HK-2 (cell line): ENCODE measurements around the gene RPE.

ENCODE experiments used
- DNase-seq: peaks from one replicate; pipeline ENCODE4 v3.0.0-alpha.2; 2018; ENCODE audit not compliant: unreplicated experiment

RPE gene

DNA sequence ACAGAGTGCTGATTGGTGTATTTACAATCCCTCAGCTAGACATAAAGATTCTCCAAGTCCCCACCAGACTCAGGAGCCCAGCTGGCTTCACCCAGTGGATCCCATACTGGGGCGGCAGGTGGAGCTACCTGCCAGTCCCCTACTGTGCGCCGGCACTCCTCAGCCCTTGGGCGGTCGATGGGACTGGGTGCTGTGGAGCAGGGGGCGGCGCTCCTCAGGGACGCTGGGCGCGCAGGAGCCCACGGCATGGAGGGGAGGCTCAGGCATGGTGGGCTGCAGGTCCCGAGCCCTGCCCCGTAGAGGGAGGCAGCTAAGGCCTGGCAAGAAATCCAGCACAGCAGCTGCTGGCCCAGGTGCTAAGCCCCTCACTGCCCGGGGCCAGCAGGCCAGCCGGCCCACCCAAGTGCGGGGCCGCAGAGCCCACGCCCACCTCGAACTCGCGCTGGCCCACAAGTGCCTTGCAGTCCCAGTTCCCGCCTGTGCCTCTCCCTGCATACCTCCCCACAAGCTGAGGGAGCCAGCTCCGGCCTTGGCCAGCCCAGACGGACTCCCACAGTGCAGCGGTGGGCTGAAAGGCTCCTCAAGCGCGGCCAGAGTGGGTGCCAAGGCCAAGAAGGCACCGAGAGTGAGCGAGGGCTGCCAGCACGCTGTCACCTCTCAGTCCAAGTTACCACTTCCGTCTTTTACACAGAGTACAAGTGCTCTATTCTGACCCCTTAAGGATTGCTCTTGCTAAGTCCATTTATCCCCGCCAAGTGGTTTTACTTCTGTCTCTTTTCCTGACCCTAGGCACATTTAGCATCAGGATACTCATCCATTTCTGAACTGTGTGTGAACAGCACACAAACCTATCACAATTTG lies 1.7 kb upstream of the RPE start:
- no peak for DNase-seq

DNA sequence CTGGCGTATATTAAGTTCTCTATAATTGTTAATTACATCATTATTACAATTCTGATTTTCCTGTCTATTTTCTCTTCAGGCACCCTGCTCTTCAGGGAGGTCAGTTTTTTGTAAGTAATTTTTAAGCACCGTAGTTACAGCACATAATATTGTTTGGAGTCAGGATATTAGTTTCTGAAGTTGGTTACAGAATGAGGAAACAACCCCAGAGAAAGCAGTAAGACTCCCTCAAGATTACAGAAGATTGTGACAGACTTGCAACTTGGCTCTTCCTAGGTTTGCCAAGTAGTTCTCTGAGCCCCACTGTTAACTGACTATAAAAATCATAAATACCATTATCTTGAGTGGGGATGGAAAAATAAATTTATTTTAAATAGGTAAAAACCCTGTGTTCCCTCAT lies 921 bp downstream of the RPE start:
- DNase-seq: no peak

DNA sequence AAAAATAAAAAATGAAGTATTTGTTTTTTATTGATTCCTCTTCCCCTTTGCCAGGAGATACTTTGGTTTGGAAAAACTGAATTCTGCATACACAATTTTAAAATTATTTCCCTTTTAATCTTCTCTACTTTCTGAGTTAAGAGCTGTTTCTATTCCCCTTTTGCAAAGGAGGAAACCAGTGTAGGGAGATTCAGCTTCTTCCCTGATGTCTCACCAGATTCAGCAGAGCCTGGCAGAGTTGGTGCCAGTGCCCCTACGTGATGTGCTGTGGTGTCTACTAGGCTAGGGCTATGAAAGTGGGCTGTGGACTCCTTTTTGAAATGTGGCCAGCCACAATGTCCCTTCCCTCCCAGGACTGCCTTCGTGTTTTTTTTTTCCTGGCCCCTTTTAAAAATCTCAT lies 2.4 kb downstream of the RPE start:
- DNase-seq: no peak

DNA sequence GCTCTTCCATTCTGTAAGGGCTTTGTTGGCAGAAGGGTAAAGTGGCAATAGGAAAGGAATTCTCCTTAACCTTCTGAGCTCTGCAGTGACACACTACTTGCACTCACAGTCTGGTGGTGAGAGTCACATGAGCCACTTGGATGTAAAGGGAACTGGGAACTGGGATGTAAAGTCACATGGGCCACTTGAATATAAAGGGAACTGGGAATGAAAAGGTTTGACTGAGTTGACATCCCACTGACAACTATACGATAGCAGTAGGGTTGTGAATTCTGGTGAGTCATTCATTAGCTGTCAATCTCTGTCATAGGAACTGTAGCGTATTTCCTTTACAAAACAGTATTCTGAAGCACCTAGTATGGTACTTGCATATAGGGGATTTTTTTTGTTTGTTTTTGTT lies 5.5 kb downstream of the RPE start:
- DNase-seq: no peak

DNA sequence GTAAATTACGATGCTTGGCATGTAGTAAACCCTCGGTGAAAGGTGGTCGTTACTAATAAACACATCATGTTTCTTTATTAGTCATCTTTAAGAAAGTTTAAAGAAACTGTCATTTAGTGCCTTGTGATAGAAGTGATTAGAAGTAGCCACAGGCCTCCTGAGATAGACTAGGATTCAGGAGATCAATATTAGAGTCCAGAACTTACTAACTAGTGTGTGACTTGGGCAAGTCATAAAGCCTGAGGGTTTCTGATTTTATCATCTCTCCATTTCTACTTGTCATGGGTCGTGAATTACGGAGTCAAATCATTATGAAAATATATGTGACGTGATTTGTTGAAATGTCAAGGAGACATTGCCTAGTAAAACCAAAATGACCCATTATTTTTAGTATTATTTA lies 6.7 kb downstream of the RPE start:
- DNase-seq: no peak

DNA sequence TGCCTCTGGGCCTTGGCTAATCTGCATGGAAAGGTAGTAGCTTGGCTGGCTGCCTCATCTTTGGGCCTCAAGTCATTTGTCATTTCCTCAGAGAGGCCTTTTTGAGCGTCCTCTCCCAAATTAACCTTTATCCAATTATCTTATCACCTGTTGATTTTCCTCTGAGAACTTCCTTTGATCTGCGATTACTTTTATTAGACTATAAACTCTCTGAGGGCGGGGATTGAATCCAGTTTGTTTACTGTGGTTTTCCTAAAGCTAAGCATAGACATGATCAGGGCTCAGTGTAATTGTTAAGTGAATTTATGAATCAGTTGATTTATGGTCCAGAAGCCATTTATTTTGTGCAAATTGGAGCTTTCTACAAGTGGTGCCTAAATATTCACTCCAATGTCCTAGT lies 7.5 kb downstream of the RPE start:
- no peak for DNase-seq

DNA sequence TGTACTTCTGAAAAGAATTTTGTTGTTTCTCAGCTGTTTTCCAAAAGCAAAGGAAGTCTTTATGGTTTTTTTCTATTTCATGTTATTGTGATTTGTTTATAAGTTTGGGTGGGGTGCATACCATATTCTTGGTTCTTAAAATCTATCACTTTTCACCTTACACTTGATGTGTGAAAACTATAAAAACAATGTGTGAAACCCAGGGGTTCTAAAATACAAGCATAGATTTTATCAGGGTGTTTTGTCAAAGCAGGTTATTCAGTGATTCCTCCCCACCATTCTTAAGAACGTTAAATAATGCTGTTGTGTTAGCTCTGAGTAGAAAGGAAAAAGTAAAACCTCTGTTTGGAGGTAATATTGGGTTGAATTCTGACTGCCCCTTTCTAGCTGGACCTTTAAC lies 17.7 kb downstream of the RPE start:
- DNase-seq: no peak

DNA sequence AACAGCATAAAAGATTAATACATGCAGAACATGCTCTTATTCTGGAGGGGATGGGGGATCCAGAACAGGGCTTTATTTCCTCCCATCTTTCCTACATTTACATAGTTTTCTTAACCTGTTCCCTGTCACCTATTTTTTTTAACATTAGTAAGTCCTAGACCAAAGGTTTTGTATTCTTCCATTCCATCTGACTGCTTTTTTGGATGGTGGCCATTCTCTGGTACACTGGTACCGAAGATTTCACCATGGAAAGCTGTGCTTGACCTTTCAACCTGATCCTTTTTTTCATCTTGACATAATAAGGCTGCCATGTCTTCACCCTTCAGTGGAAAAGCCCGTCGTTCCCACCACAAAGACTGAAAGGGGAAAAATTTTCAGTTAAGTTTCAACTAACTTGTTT lies 20.4 kb downstream of the RPE start:
- no peak for DNase-seq

DNA sequence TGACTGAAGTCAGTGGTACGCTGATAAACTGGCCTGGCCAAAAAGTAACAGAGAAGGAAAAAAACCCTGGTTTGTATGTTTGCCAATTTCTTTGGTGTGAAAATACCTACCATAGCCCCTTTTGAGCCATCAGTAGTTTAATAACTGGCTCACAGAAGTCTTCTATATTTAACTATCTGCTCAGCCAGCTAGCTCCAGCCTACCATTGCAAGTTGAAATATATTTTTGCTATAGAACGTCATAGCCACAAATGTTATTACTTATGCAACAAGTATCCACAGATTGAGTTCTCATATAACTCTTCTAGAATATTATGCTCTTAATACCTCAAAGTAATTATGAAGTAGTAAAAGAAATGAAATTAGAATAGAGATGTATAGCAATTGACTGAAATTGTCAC lies 25.2 kb downstream of the RPE start:
- no peak for DNase-seq

DNA sequence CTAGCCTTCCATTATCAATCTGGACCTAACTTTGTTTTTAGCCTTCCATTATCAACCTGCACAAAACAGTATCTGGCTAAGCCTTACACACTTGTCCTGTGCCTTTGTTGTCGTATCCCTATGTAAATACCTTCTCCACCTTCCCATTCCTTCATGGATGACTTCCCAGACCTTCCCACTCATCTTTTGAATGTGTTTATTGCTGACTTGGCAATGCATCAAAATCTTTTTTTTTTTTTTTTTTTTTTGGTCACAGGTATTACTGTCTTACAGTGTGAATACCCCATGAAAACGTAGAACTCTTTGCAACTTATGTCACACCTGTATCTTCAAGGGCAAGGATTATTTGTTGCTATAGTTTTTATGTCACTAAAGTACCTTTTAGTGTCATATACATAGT lies 25.7 kb downstream of the RPE start:
- no peak for DNase-seq

DNA sequence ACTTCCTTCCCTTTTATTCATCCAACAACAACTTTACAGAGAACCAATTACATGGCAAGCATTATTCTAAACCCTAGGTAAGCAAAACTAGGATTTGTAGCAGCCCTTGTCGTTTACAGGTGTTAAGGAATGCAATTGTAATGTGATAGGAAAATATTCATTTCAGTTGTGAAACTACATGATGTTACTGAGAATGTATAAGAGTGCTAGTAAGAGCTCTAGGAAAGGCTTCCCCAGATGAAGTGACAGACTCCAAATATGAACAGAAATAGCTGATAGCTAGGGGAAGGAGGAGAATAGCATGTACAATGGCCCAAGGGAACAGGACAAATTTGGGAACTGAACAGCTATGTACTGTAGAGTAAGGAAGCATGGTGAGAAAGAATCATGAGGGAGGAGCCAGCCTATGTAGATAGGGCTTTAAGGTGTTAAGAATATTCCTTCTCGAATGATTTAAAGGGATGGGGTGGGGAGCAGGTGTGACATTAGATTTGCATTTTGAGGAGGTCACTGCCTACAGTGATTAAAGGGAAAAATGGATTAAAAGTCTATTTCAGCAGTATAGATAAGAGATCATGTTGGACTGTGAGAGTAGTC lies 31.7 kb downstream of the RPE start:
- no peak for DNase-seq

DNA sequence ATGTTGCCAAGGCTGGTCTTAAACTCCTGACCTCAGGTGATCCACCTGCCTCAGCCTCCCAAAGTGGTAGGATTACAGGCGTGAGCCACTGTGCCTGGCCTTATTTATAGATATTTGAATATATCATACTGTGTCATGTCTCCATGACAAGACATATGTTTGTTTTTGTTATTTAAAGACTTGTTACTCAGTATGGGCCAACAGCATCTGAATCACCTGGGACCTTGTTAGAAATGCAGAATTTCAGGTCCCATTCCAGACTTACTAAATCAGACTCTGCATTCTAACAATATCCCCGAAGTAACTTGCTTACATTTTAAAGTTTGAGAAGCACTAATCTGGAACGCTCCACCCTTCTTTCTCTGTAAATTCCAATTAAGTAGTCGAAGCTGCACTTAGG lies 33.2 kb downstream of the RPE start:
- no peak for DNase-seq

DNA sequence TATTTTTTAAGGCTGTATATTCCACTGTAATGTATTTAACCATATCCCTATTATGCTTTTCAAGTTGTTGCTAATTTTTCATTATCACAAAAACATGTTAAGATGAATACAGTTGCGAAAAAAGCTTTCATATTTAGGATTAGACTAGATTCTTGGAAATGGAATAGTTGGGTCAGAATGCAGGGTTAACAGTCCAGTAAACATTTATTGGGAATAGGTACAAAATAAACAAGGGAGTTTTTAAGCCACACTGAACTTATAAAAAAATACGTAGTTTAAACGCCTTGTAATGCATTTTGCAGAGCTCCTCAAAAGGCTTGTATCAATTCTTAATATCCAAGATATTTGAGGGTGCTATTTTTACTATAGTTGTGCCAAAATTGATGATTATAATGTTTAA lies 35.6 kb downstream of the RPE start:
- DNase-seq: no peak

DNA sequence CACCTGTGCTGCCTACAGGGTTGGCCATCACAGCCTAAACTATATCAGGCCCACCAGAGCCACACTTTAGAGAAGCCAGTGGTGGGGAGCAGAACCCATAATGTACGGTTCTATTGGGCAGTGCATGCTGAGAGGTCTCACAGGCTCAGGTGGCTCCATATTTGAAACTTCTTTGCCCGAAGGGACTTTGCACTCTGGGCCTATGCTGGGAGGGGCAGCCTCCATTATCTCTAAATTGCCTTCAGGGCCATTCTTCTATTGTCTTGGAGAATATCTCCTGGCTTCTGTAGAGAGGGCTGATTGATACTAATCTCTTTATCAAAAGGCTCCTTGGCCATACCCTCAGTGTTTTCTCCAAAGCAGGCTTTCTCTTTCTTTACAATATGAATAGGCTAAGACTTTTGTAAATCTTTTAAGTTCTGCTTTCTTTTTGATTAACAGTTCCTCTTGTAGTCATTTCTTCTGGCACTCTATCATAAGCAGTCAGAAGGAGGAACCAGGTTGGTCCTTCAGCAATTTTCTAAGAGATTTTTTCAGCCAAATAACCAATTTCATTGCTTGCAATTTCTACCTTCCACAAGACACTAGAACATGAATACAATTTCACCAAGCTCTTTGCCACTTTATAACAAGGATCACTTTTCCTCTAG lies 44.5 kb downstream of the RPE start:
- no peak for DNase-seq

DNA sequence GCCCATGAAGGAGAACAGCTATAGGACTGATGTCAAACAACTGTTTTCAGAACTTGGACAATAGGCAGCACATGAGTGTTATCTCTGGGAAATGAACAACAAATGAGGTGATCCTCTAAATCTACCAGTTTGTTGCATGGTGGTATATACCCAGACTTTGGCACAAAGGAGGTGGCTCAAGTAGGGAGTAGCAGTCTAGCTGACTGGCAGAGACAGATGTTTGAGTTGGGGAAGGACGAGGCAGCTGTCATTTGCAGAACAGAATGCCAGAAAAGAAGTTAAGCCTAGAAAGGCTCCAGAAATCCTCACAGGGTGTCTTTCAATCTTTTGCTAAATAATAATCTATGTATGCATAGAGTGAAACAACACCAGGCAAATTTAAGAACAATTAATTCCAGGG lies 47.4 kb downstream of the RPE start:
- DNase-seq: no peak

DNA sequence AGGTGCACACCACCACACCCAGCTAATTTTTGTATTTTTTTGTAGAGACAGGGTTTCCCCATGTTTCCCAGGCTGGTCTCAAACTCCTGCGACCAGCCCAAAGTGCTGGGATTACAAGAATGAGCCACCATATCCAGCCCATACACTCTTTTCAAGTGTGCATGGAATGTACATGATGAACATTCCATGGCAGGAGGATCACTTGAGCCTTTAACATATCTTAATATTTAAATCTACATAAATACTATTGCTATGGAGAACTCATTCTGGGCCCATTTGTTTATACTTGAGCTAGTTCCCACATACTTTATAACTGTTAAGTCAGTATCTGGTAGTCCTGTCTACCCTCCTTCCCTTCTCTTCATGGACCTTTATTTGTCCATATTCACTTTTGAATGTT lies 48.4 kb downstream of the RPE start:
- no peak for DNase-seq

DNA sequence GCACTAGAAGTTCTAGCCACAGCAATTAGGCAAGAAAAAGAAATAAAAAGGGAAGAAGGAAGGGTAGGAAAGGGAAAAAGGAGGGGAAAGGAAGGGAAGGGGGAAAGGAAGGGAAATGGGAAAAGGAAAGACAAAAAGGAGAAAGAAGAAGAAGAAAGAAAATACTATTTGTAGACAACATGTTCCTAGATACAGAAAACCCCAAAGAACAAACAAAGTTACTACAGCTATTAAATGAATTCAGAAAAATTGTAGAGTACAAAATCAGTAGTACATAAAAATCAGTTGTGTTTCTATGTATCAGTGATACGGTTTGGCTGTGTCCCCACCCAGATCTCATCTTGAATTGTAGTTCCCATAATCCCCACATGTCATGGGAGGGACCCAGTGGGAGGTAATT lies 52.3 kb downstream of the RPE start:
- no peak for DNase-seq

DNA sequence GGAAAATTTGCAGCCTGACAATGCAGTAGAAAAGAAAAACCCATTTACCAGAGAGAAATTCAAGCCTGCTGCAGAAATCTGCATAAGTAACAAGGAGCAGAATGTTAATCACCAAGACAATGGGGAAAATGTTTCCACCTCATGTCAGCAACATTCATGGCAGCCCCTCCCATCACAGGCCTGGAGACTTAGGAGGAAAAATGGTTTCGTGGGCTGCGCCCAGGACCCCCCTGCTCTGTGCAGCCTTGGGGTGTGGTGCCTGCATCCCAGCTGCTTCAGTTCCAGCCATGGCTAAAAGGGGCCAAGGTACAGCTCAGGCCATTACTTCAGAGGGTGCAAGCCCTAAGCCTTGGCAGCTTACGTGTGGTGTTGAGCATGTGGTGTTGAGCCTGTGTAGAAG lies 53.4 kb downstream of the RPE start:
- DNase-seq: no peak

DNA sequence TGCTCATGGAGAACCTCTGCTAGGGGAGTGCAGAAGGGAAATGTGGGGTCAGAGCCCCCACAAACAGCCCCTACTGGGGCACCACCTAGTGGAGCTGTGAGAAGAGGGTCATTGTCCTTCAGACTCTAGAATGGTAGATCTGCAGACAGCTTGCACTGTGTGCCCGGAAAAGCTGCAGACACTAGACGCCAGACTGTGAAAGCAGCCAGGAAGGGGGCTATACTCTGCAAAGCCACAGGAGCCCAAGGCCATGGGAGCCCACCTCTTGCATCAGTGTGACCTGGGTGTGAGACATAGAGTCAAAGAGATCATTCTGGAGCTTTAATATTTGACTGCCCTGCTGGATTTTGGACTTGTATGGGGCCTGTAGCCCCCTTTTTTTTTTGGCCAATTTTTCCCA lies 60.9 kb downstream of the RPE start:
- DNase-seq: no peak
